Liver (tissue), 9 donors: ENCODE results near the gene PHF2. TPM values are rescaled to one million over a fixed set of nuclear protein-coding genes. Genes with fewer than 3 reads are reported as not detected.

Source experiments
- DNase-seq: peaks from one replicate; pipeline ENCODE4 v3.0.0-alpha.2; 2017; ENCODE audit warnings: low spot score
- H3K27ac ChIP-seq, 2 donors: one replicate each; pipeline ENCODE4 v1.7.0; 2013; ENCODE audit warnings: inconsistent platforms in 2 of 2, low read length in 2 of 2, control low read depth in 1 of 2, low read depth in 1 of 2, mild to moderate bottlenecking in 1 of 2
- H3K27me3 ChIP-seq, 4 donors: one replicate each; pipeline versions ENCODE4 v1.6.1 to v1.7.0; 2013; ENCODE audit warnings: low read length in 3 of 4, inconsistent platforms in 1 of 4, mild to moderate bottlenecking in 1 of 4, moderate library complexity in 1 of 4; ENCODE audit not compliant: control insufficient read depth in 4 of 4, insufficient read depth in 4 of 4
- H3K36me3 ChIP-seq, 4 donors: one replicate each; pipeline versions ENCODE4 v1.6.1 to v1.7.0; 2013; ENCODE audit warnings: low read length in 3 of 4, mild to moderate bottlenecking in 3 of 4, low read depth in 1 of 4, moderate library complexity in 1 of 4; ENCODE audit not compliant: control insufficient read depth in 4 of 4, insufficient read depth in 3 of 4
- H3K4me1 ChIP-seq, 4 donors: one replicate each; pipeline versions ENCODE4 v1.6.1 to v1.7.0; 2013; ENCODE audit warnings: low read length in 3 of 4, mild to moderate bottlenecking in 3 of 4, moderate library complexity in 1 of 4; ENCODE audit not compliant: control insufficient read depth in 4 of 4, insufficient read depth in 4 of 4
- H3K4me3 ChIP-seq, 3 donors: one replicate each; pipeline versions ENCODE4 v1.6.1 to v1.7.0; 2013; ENCODE audit warnings: low read length in 3 of 3, control low read depth in 1 of 3, low read depth in 1 of 3, mild to moderate bottlenecking in 1 of 3
- H3K9ac ChIP-seq, 2 donors: one replicate each; pipeline ENCODE4 v1.7.0; 2013; ENCODE audit warnings: low read length in 2 of 2, mild to moderate bottlenecking in 2 of 2, moderate library complexity in 2 of 2, control low read depth in 1 of 2, low read depth in 1 of 2
- H3K9me3 ChIP-seq, 4 donors: one replicate each; pipeline versions ENCODE4 v1.6.1 to v1.7.0; 2013; ENCODE audit warnings: low read length in 3 of 4; ENCODE audit not compliant: control insufficient read depth in 4 of 4
- EGR1 ChIP-seq, 2 donors: IDR thresholded peaks; 2 replicates each; pipeline ENCODE4 v1.6.1; 2016 to 2018; ENCODE audit warnings: antibody characterized with exemption in 2 of 2, low read depth in 2 of 2
- FOXA1 ChIP-seq: IDR thresholded peaks from 2 replicates; pipeline ENCODE4 v1.6.1; 2016; ENCODE audit warnings: antibody characterized with exemption
- FOXA2 ChIP-seq: IDR thresholded peaks from 2 replicates; pipeline ENCODE4 v1.6.1; 2016; ENCODE audit warnings: antibody characterized with exemption
- GABPA ChIP-seq, 2 donors: IDR thresholded peaks in 1 of 2; conservative IDR thresholded peaks in 1 of 2; 2 replicates each; pipeline ENCODE4 v1.6.1; 2016; ENCODE audit warnings: antibody characterized with exemption in 2 of 2, mild to moderate bottlenecking in 1 of 2, moderate library complexity in 1 of 2
- HNF4A ChIP-seq, 2 donors: conservative IDR thresholded peaks; 2 replicates each; pipeline ENCODE4 v1.6.1; 2016; ENCODE audit warnings: antibody characterized with exemption in 2 of 2, mild to moderate bottlenecking in 2 of 2
- HNF4G ChIP-seq: IDR thresholded peaks from 2 replicates; pipeline ENCODE4 v1.6.1; 2016; ENCODE audit warnings: antibody characterized with exemption
- JUND ChIP-seq, 2 donors: IDR thresholded peaks; 2 replicates each; pipeline ENCODE4 v1.6.1; 2016; ENCODE audit warnings: antibody characterized with exemption in 2 of 2
- NR2F2 ChIP-seq: IDR thresholded peaks from 2 replicates; pipeline ENCODE4 v1.6.1; 2016; ENCODE audit warnings: antibody characterized with exemption
- RAD21 ChIP-seq, 2 donors: IDR thresholded peaks; 2 replicates each; pipeline ENCODE4 v1.6.1; 2016; ENCODE audit warnings: antibody characterized with exemption in 2 of 2, mild to moderate bottlenecking in 2 of 2
- RXRA ChIP-seq, 2 donors: IDR thresholded peaks; 2 replicates each; pipeline ENCODE4 v1.6.1; 2017 to 2018; ENCODE audit warnings: antibody characterized with exemption in 2 of 2, mild to moderate bottlenecking in 1 of 2
- SP1 ChIP-seq: IDR thresholded peaks from 2 replicates; pipeline ENCODE4 v1.6.1; 2018; ENCODE audit warnings: antibody characterized with exemption, mild to moderate bottlenecking
- TAF1 ChIP-seq: conservative IDR thresholded peaks from 2 replicates; pipeline ENCODE4 v1.6.1; 2016; ENCODE audit warnings: antibody characterized with exemption, mild to moderate bottlenecking
- YY1 ChIP-seq: IDR thresholded peaks from 2 replicates; pipeline ENCODE4 v1.6.1; 2016; ENCODE audit warnings: antibody characterized with exemption, mild to moderate bottlenecking
- WGBS: extraction: QIAGEN DNeasy Blood & Tissue Kit; methylation state at CpG from one replicate; pipeline ENCODE4 v1.1.7; 2013; 5-methylcytosine and 5-hydroxymethylcytosine counted together
- polyA plus RNA-seq, 2 donors: library from polyadenylated mRNA; stranded (reverse) in 1 of 2; unstranded in 1 of 2; fragments of 200-250 nt in 1 of 2; fragments of >200 nt in 1 of 2; fragmentation: Nextera tagmentation in 1 of 2; extraction: Ambion mirVana in 1 of 2; gene quantifications; one replicate each; pipeline versions ENCODE4 v1.2.1 to v1.2.3, GENCODE V29; 2013 to 2015
- total RNA-seq, 2 donors: library from RNA; depleted of rRNA; stranded (reverse); fragments of >200 nt; gene quantifications; one replicate each; pipeline ENCODE4 v1.2.3, GENCODE V29; 2014
- TF ChIP-seq, protein P1 (sequence below): IDR thresholded peaks from 2 replicates; pipeline ENCODE4 v1.6.1; 2016; ENCODE audit warnings: antibody characterized with exemption
- TF ChIP-seq, protein P2 (sequence below): IDR thresholded peaks from 2 replicates; pipeline ENCODE4 v1.6.1; 2016; ENCODE audit warnings: antibody characterized with exemption
- TF ChIP-seq, protein P3 (sequence below): IDR thresholded peaks from 2 replicates; pipeline ENCODE4 v1.6.1; 2016; ENCODE audit warnings: antibody characterized with exemption
- TF ChIP-seq, protein P4 (sequence below): IDR thresholded peaks from 2 replicates; pipeline ENCODE4 v1.6.1; 2016; ENCODE audit warnings: antibody characterized with exemption, mild to moderate bottlenecking
- TF ChIP-seq, protein P5 (sequence below): fragments of 150-350 bp; IDR thresholded peaks from 2 replicates; pipeline ENCODE4 v1.5.1; 2017; ENCODE audit warnings: improper control_type of control experiment, low read depth, low read length; ENCODE audit not compliant: missing input control
- donor health status: healthy.
- donor health status: healthy.
- donor health status: healthy.
- donor health status: healthy.
- donor health status: healthy.

PHF2 gene
- total and polyA plus RNA-seq, 4 donors, result 2.3 to 8.6 (median 6.7) TPM

DNA sequence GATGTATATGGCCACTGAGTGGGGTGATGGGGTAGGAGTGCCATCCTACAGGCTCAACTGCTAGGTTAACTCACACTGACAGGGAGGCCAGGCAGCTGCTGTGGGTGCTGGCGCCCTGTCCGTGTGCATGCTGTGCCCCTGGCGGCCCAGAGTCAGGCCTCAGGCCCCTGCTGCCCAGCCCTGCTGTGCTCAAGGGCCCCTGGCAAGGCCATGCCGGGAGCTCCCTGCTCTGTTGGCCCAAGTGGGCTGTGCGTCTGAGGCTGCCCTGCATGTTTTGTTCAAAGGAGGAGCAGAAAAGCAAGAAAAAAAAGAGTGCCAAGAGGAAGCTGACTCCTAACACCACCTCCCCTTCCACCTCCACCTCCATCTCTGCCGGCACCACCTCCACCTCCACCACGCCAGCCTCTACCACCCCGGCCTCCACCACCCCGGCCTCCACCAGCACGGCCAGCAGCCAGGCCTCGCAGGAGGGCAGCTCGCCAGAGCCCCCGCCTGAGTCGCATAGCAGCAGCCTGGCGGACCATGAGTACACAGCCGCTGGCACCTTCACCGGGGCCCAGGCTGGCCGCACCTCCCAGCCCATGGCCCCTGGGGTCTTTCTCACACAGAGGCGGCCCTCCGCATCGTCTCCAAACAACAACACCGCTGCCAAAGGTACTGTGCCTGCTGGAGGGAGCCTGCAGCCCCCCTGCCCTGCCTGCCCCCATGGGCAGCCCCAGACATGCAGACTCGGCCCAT is 100.1 kb downstream of the PHF2 start:
- Histone ChIP-seq H3K4me3 (no peak overlapping the region), H3K9ac (no peak overlapping the region), H3K27me3 (no peaks in the 10 kb centered on the region), H3K27ac (no peak overlapping the region), H3K9me3 (no peaks in the 10 kb centered on the region), H3K4me1 (peaks cover 0 to 4% (median 0%) of the 10 kb centered on the region in 4 donors), H3K36me3 (peaks cover 9 to 48% (median 16%) of the 10 kb centered on the region in 4 donors)
- 96% methylated on average over 23 of the region's 23 CpGs for WGBS
- no peak for DNase-seq
- TF ChIP-seq, protein P1, sequence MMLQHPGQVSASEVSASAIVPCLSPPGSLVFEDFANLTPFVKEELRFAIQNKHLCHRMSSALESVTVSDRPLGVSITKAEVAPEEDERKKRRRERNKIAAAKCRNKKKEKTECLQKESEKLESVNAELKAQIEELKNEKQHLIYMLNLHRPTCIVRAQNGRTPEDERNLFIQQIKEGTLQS, result no peak
- TF ChIP-seq SP1 (no peak), JUND (IDR thresholded peaks at IDR 0.05) (no peak), NR2F2 (no peak), FOXA1 (no peak), EGR1 (IDR thresholded peaks at IDR 0.05; ENCODE audit: low read depth in 2 of 2) (no peak), GABPA (IDR thresholded peaks at IDR 0.05 in 1 of 2, conservative IDR thresholded peaks at IDR 0.05 in 1 of 2) (no peak), HNF4A (conservative IDR thresholded peaks at IDR 0.05) (no peak), FOXA2 (no peak), TAF1 (no peak), RXRA (IDR thresholded peaks at IDR 0.05) (no peak), HNF4G (no peak), YY1 (no peak), RAD21 (IDR thresholded peaks at IDR 0.05) (no peak)
- TF ChIP-seq, protein P2, sequence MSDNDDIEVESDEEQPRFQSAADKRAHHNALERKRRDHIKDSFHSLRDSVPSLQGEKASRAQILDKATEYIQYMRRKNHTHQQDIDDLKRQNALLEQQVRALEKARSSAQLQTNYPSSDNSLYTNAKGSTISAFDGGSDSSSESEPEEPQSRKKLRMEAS, result no peak
- TF ChIP-seq, protein P3, sequence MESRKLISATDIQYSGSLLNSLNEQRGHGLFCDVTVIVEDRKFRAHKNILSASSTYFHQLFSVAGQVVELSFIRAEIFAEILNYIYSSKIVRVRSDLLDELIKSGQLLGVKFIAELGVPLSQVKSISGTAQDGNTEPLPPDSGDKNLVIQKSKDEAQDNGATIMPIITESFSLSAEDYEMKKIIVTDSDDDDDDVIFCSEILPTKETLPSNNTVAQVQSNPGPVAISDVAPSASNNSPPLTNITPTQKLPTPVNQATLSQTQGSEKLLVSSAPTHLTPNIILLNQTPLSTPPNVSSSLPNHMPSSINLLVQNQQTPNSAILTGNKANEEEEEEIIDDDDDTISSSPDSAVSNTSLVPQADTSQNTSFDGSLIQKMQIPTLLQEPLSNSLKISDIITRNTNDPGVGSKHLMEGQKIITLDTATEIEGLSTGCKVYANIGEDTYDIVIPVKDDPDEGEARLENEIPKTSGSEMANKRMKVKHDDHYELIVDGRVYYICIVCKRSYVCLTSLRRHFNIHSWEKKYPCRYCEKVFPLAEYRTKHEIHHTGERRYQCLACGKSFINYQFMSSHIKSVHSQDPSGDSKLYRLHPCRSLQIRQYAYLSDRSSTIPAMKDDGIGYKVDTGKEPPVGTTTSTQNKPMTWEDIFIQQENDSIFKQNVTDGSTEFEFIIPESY, result no peak
- TF ChIP-seq, protein P4, sequence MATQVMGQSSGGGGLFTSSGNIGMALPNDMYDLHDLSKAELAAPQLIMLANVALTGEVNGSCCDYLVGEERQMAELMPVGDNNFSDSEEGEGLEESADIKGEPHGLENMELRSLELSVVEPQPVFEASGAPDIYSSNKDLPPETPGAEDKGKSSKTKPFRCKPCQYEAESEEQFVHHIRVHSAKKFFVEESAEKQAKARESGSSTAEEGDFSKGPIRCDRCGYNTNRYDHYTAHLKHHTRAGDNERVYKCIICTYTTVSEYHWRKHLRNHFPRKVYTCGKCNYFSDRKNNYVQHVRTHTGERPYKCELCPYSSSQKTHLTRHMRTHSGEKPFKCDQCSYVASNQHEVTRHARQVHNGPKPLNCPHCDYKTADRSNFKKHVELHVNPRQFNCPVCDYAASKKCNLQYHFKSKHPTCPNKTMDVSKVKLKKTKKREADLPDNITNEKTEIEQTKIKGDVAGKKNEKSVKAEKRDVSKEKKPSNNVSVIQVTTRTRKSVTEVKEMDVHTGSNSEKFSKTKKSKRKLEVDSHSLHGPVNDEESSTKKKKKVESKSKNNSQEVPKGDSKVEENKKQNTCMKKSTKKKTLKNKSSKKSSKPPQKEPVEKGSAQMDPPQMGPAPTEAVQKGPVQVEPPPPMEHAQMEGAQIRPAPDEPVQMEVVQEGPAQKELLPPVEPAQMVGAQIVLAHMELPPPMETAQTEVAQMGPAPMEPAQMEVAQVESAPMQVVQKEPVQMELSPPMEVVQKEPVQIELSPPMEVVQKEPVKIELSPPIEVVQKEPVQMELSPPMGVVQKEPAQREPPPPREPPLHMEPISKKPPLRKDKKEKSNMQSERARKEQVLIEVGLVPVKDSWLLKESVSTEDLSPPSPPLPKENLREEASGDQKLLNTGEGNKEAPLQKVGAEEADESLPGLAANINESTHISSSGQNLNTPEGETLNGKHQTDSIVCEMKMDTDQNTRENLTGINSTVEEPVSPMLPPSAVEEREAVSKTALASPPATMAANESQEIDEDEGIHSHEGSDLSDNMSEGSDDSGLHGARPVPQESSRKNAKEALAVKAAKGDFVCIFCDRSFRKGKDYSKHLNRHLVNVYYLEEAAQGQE, result no peak
- TF ChIP-seq, protein P5, sequence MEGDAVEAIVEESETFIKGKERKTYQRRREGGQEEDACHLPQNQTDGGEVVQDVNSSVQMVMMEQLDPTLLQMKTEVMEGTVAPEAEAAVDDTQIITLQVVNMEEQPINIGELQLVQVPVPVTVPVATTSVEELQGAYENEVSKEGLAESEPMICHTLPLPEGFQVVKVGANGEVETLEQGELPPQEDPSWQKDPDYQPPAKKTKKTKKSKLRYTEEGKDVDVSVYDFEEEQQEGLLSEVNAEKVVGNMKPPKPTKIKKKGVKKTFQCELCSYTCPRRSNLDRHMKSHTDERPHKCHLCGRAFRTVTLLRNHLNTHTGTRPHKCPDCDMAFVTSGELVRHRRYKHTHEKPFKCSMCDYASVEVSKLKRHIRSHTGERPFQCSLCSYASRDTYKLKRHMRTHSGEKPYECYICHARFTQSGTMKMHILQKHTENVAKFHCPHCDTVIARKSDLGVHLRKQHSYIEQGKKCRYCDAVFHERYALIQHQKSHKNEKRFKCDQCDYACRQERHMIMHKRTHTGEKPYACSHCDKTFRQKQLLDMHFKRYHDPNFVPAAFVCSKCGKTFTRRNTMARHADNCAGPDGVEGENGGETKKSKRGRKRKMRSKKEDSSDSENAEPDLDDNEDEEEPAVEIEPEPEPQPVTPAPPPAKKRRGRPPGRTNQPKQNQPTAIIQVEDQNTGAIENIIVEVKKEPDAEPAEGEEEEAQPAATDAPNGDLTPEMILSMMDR, result no peak
